GM12878 (cell line): ENCODE measurements around the gene OR5I1. TPM values are rescaled to one million over a fixed set of nuclear protein-coding genes. Genes with fewer than 3 reads are reported as not detected.

ENCODE experiments used
- ATAC-seq: fragments of 200-7000 bp; cut with Tn5 transposase; 3 replicates; pipeline ENCODE4 v1.9.1; 2020; ENCODE audit warnings: mild to moderate bottlenecking, moderate library complexity
- BruUV-seq: library from RNA; stranded (reverse); fragments of 400-500 nt; replicated peaks from 2 replicates; lab custom pipeline; 2021; lab: Mats Ljungman, UMichigan
- CTCF ChIA-PET: fragments of 300-600 bp; sonication (Branson Sonifier 250); formaldehyde crosslinking; extraction: SDS; loops from one replicate; lab custom pipeline; 2021; ENCODE audit warnings: inconsistent platforms; lab: Yijun Ruan, JAX
- POLR2A ChIA-PET: fragments of 350-600 bp; formaldehyde crosslinking; extraction: SDS; loops from one replicate; lab custom pipeline; 2021; ENCODE audit warnings: inconsistent platforms; lab: Charles Lee
- RAD21 ChIA-PET: fragments of 300-600 bp; sonication (Branson Sonifier 250); formaldehyde crosslinking; loops from one replicate; lab custom pipeline; 2023; ENCODE audit warnings: antibody characterized with exemption; ENCODE audit not compliant: unreplicated experiment; lab: Charles Lee
- SMC1A ChIA-PET: fragments of 300-600 bp; sonication (Branson Sonifier 250); formaldehyde crosslinking; loops from one replicate; lab custom pipeline; 2023; ENCODE audit not compliant: unreplicated experiment, uncharacterized antibody; lab: Charles Lee
- DNase-seq: peaks from one replicate; pipeline ENCODE4 v3.0.0-alpha.2; 2011; ENCODE audit warnings: low read depth, low spot score
- FAIRE-seq: peaks from 3 replicates; lab custom pipeline; 2011; peaks lifted over from hg19 to GRCh38; lab: Jason Lieb, UNC
- H2AFZ ChIP-seq: 2 replicates; pipeline ENCODE4 v1.6.0; 2011; ENCODE audit warnings: low read depth, low read length, control low read depth; ENCODE audit not compliant: control insufficient read depth
- H3K27ac ChIP-seq: 2 replicates; pipeline ENCODE4 v1.5.1; 2011; ENCODE audit warnings: control low read depth; ENCODE audit not compliant: control insufficient read depth, insufficient read depth
- H3K27me3 ChIP-seq, 2 experiments: replicated peaks in 1 of 2; 2 replicates each; pipeline versions ENCODE4 v1.6.0 to v1.6.1; 2011; ENCODE audit warnings: low read length in 1 of 2; ENCODE audit not compliant: control insufficient read depth in 2 of 2, insufficient read depth in 2 of 2
- H3K36me3 ChIP-seq, 2 experiments: 2 replicates each; pipeline ENCODE4 v1.5.1; 2011; ENCODE audit warnings: low read length in 1 of 2; ENCODE audit not compliant: control insufficient read depth in 2 of 2, insufficient read depth in 2 of 2
- H3K4me1 ChIP-seq: 2 replicates; pipeline ENCODE4 v1.6.1; 2011; ENCODE audit warnings: mild to moderate bottlenecking, low read length, moderate library complexity, mixed read lengths; ENCODE audit not compliant: control insufficient read depth, insufficient read depth
- H3K4me2 ChIP-seq: 2 replicates; pipeline ENCODE4 v1.6.0; 2011; ENCODE audit warnings: control low read depth; ENCODE audit not compliant: control insufficient read depth, insufficient read depth
- H3K4me3 ChIP-seq: fragments of 200-600 bp; sonication (generic); 2 replicates; pipeline ENCODE4 v1.5.1; 2016
- H3K79me2 ChIP-seq: 2 replicates; pipeline ENCODE4 v1.6.0; 2011; ENCODE audit warnings: low read length; ENCODE audit not compliant: control insufficient read depth, insufficient read depth
- H3K9ac ChIP-seq: 2 replicates; pipeline ENCODE4 v1.8.0; 2011; ENCODE audit warnings: low read length, control low read depth, mixed read lengths; ENCODE audit not compliant: control insufficient read depth, insufficient read depth
- H3K9me3 ChIP-seq: replicated peaks from 3 replicates; pipeline ENCODE4 v1.5.1; 2011; ENCODE audit warnings: mild to moderate bottlenecking, low read length; ENCODE audit not compliant: control insufficient read depth, insufficient read depth
- H4K20me1 ChIP-seq: 2 replicates; pipeline ENCODE4 v1.6.0; 2011; ENCODE audit not compliant: control insufficient read depth, insufficient read depth
- CBFB ChIP-seq: IDR thresholded peaks from 2 replicates; pipeline ENCODE4 v1.6.1; 2016; ENCODE audit warnings: antibody characterized with exemption, low read depth
- CHD2 ChIP-seq: IDR thresholded peaks from 2 replicates; pipeline ENCODE4 v1.6.1; 2011; ENCODE audit warnings: low read depth, low read length, improper control_type of control experiment, borderline replicate concordance
- GABPA ChIP-seq: IDR thresholded peaks from 2 replicates; pipeline ENCODE4 v1.6.1; 2014; ENCODE audit warnings: antibody characterized with exemption, low read depth, mild to moderate bottlenecking, inconsistent platforms
- HDAC2 ChIP-seq: fragments of 200-600 bp; sonication (generic); IDR thresholded peaks from 2 replicates; pipeline ENCODE4 v1.6.1; 2017
- MTA3 ChIP-seq: IDR thresholded peaks from 2 replicates; pipeline ENCODE4 v1.6.1; 2012; ENCODE audit warnings: low read length, inconsistent platforms, borderline replicate concordance
- NFYB ChIP-seq: IDR thresholded peaks from 2 replicates; pipeline ENCODE4 v1.6.1; 2011; ENCODE audit warnings: low read depth, mild to moderate bottlenecking, low read length, improper control_type of control experiment, moderate library complexity; ENCODE audit not compliant: insufficient read depth
- SRF ChIP-seq, 2 experiments: IDR thresholded peaks; 2 replicates each; pipeline ENCODE4 v1.6.1; 2011; ENCODE audit warnings: low read depth in 2 of 2, low read length in 2 of 2, mild to moderate bottlenecking in 1 of 2, moderate library complexity in 1 of 2
- TAF1 ChIP-seq: IDR thresholded peaks from 2 replicates; pipeline ENCODE4 v1.6.1; 2011; ENCODE audit warnings: mild to moderate bottlenecking, low read depth, low read length, borderline replicate concordance
- WGBS: methylation state at CpG from one replicate; pipeline ENCODE4 v1.1.6; 2016; ENCODE audit warnings: low lambda C conversion rate; ENCODE audit not compliant: insufficient replicate concordance, insufficient coverage; ENCODE audit errors: missing lambda C conversion rate; 5-methylcytosine and 5-hydroxymethylcytosine counted together
- in situ Hi-C: fragments of 300-500 bp; cut with MboI; formaldehyde crosslinking; loops from 9 replicates; pipeline ENCODE4 v1.14.3; 2018; ENCODE audit warnings: mixed read lengths
- intact Hi-C: fragments of 100-400 bp; cut with micrococcal nuclease; formaldehyde crosslinking; loops from one replicate; pipeline ENCODE4 v1.14.2; 2022; ENCODE audit not compliant: unreplicated experiment
- polyA plus RNA-seq, 11 experiments: library from polyadenylated mRNA; depleted of rRNA in 4 of 11; unstranded in 6 of 11; stranded (reverse) in 5 of 11; fragments of >200 nt; fragmentation: Nextera tagmentation in 4 of 11; fragmentation: Illumina TruSeq in 1 of 11; extraction: Ambion mirVana in 4 of 11; extraction: Trizol in 1 of 11; gene quantifications; 1 replicate in 1 of 11; 2 replicates in 10 of 11; pipeline versions ENCODE4 v1.2.1 to v1.2.3, GENCODE V29; 2011 to 2016; ENCODE audit warnings: inconsistent platforms in 2 of 11, missing spikeins in 2 of 11, low read depth in 1 of 11
- total RNA-seq, 4 experiments: library from RNA; depleted of rRNA in 3 of 4; stranded (reverse); fragments of >200 nt in 3 of 4; fragmentation: Illumina TruSeq in 1 of 4; extraction: Trizol in 1 of 4; gene quantifications; 2 replicates each; pipeline versions ENCODE4 v1.2.1 to v1.2.3, GENCODE V29; 2013 to 2021
- TF ChIP-seq, protein P1 (sequence below): IDR thresholded peaks from 2 replicates; pipeline ENCODE4 v1.6.1; 2012; ENCODE audit warnings: low read length, inconsistent platforms
- TF ChIP-seq, protein P2 (sequence below): fragments of 450-650 bp; IDR thresholded peaks from 2 replicates; pipeline ENCODE4 v1.6.1; 2017; ENCODE audit warnings: borderline replicate concordance
- TF ChIP-seq, protein P3 (sequence below): IDR thresholded peaks from 2 replicates; pipeline ENCODE4 v1.6.1; 2012; ENCODE audit warnings: low read depth, low read length, improper control_type of control experiment
- TF ChIP-seq, protein P4 (sequence below): fragments of 450-650 bp; IDR thresholded peaks from 2 replicates; pipeline ENCODE4 v1.6.1; 2017; ENCODE audit warnings: antibody characterized with exemption, mild to moderate bottlenecking, moderate library complexity
- TF ChIP-seq, protein P5 (sequence below): IDR thresholded peaks from 2 replicates; pipeline ENCODE4 v1.6.1; 2011; ENCODE audit warnings: borderline replicate concordance, low read depth, mild to moderate bottlenecking, moderate library complexity, mixed read lengths, low read length; ENCODE audit not compliant: insufficient read depth; ENCODE audit errors: extremely low read length

Gene OR5I1
- total and polyA plus RNA-seq, 10 of the 15 experiments (the other 5 are each of a cell fraction or from before 2014, with no cell fraction given), result not detected

DNA sequence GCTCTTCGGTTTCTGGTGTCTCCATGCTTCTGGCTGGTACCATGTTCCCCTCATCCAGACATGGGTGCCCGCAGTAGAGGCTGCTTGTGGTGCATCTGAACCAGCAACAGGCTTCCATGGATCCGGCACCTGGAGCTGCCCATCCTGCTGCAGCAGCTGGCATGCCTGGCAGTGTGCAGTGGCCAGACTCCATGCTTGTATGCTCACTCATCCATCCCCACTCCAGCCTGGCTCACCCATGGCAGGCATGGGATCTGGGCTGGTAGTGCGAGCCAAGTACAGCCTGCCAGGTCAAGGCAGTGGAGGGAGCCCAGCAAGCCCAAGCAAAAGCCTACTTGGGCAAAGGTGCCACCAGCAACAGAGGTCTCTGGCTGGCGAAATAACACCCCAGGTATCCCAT is 15.7 kb downstream of the OR5I1 start:
- in situ Hi-C loops, result no loop called here
- 7% methylated on average over 5 of the region's 5 CpGs for WGBS
- ChIA-PET POLR2A (no interaction called here), CTCF (no interaction called here), RAD21 (no interaction called here), SMC1A (no interaction called here)
- H3K27ac ChIP-seq, result no peak overlapping the region
- no peak for FAIRE-seq
- H3K4me1 ChIP-seq, result no peaks in the 10 kb centered on the region
- no peaks in the 10 kb centered on the region for H3K27me3 ChIP-seq
- H4K20me1 ChIP-seq, result no peaks in the 10 kb centered on the region
- H3K9ac ChIP-seq, result no peak overlapping the region
- intact Hi-C loops, result no loop called here
- no peak overlapping the region for H2AFZ ChIP-seq
- no peak overlapping the region for H3K4me2 ChIP-seq
- no peak for TF ChIP-seq NFYB
- TF ChIP-seq TAF1, result no peak
- no peak for TF ChIP-seq SRF (IDR thresholded peaks at IDR 0.05; ENCODE audit: low read depth in 2 of 2, low read length in 2 of 2)
- TF ChIP-seq MTA3, result no peak
- TF ChIP-seq, protein P1, sequence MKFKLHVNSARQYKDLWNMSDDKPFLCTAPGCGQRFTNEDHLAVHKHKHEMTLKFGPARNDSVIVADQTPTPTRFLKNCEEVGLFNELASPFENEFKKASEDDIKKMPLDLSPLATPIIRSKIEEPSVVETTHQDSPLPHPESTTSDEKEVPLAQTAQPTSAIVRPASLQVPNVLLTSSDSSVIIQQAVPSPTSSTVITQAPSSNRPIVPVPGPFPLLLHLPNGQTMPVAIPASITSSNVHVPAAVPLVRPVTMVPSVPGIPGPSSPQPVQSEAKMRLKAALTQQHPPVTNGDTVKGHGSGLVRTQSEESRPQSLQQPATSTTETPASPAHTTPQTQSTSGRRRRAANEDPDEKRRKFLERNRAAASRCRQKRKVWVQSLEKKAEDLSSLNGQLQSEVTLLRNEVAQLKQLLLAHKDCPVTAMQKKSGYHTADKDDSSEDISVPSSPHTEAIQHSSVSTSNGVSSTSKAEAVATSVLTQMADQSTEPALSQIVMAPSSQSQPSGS, result no peak
- TF ChIP-seq, protein P2, sequence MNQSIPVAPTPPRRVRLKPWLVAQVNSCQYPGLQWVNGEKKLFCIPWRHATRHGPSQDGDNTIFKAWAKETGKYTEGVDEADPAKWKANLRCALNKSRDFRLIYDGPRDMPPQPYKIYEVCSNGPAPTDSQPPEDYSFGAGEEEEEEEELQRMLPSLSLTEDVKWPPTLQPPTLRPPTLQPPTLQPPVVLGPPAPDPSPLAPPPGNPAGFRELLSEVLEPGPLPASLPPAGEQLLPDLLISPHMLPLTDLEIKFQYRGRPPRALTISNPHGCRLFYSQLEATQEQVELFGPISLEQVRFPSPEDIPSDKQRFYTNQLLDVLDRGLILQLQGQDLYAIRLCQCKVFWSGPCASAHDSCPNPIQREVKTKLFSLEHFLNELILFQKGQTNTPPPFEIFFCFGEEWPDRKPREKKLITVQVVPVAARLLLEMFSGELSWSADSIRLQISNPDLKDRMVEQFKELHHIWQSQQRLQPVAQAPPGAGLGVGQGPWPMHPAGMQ, result no peak
- TF ChIP-seq CHD2, result no peak
- no peak for TF ChIP-seq HDAC2
- TF ChIP-seq, protein P3, sequence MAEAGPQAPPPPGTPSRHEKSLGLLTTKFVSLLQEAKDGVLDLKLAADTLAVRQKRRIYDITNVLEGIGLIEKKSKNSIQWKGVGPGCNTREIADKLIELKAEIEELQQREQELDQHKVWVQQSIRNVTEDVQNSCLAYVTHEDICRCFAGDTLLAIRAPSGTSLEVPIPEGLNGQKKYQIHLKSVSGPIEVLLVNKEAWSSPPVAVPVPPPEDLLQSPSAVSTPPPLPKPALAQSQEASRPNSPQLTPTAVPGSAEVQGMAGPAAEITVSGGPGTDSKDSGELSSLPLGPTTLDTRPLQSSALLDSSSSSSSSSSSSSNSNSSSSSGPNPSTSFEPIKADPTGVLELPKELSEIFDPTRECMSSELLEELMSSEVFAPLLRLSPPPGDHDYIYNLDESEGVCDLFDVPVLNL, result no peak
- TF ChIP-seq GABPA, result no peak
- TF ChIP-seq, protein P4, sequence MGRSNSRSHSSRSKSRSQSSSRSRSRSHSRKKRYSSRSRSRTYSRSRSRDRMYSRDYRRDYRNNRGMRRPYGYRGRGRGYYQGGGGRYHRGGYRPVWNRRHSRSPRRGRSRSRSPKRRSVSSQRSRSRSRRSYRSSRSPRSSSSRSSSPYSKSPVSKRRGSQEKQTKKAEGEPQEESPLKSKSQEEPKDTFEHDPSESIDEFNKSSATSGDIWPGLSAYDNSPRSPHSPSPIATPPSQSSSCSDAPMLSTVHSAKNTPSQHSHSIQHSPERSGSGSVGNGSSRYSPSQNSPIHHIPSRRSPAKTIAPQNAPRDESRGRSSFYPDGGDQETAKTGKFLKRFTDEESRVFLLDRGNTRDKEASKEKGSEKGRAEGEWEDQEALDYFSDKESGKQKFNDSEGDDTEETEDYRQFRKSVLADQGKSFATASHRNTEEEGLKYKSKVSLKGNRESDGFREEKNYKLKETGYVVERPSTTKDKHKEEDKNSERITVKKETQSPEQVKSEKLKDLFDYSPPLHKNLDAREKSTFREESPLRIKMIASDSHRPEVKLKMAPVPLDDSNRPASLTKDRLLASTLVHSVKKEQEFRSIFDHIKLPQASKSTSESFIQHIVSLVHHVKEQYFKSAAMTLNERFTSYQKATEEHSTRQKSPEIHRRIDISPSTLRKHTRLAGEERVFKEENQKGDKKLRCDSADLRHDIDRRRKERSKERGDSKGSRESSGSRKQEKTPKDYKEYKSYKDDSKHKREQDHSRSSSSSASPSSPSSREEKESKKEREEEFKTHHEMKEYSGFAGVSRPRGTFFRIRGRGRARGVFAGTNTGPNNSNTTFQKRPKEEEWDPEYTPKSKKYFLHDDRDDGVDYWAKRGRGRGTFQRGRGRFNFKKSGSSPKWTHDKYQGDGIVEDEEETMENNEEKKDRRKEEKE, result no peak
- TF ChIP-seq, protein P5, sequence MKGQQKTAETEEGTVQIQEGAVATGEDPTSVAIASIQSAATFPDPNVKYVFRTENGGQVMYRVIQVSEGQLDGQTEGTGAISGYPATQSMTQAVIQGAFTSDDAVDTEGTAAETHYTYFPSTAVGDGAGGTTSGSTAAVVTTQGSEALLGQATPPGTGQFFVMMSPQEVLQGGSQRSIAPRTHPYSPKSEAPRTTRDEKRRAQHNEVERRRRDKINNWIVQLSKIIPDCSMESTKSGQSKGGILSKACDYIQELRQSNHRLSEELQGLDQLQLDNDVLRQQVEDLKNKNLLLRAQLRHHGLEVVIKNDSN, result no peak
- no peak for TF ChIP-seq CBFB
- BruUV-seq, result no TSS peak
- H3K4me3 ChIP-seq, result no peak overlapping the region
- no peak for DNase-seq
- no peaks in the 10 kb centered on the region for H3K9me3 ChIP-seq
- H3K79me2 ChIP-seq, result no peaks in the 10 kb centered on the region
- no peak for ATAC-seq
- H3K36me3 ChIP-seq, result no peaks in the 10 kb centered on the region
